Mesendoderm (in vitro differentiated cells): ENCODE data around the gene GNAL.

ENCODE experiments used
- DNase-seq: peaks from one replicate; pipeline ENCODE4 v3.0.0; 2013
- H2AK5ac ChIP-seq: 2 replicates; pipeline ENCODE4 v1.6.1; 2013; ENCODE audit warnings: low read length, inconsistent platforms
- H2BK120ac ChIP-seq: 2 replicates; pipeline ENCODE4 v1.6.1; 2013; ENCODE audit warnings: low read depth, mild to moderate bottlenecking, low read length, moderate library complexity, mixed read lengths
- H2BK15ac ChIP-seq: replicated peaks from 2 replicates; pipeline ENCODE4 v1.6.1; 2013; ENCODE audit warnings: low read depth, mild to moderate bottlenecking, moderate library complexity
- H2BK5ac ChIP-seq: 2 replicates; pipeline ENCODE4 v1.6.1; 2013; ENCODE audit warnings: low read length, inconsistent platforms
- H3K18ac ChIP-seq: 2 replicates; pipeline ENCODE4 v1.6.1; 2013; ENCODE audit warnings: mild to moderate bottlenecking, low read length, mixed read lengths
- H3K23ac ChIP-seq: one replicate; pipeline ENCODE4 v1.6.1; 2013; ENCODE audit warnings: low read length
- H3K27ac ChIP-seq: 2 replicates; pipeline ENCODE4 v1.5.1; 2013; ENCODE audit warnings: low read depth, mild to moderate bottlenecking, inconsistent platforms, low read length, moderate library complexity
- H3K27me3 ChIP-seq: 2 replicates; pipeline ENCODE4 v1.6.1; 2013; ENCODE audit warnings: low read length, control low read depth, mild to moderate bottlenecking, inconsistent platforms; ENCODE audit not compliant: insufficient read depth, poor library complexity
- H3K36me3 ChIP-seq: 2 replicates; pipeline ENCODE4 v1.6.1; 2013; ENCODE audit warnings: low read length, inconsistent platforms; ENCODE audit not compliant: control insufficient read depth, insufficient read depth
- H3K4ac ChIP-seq: one replicate; pipeline ENCODE4 v1.6.1; 2013; ENCODE audit warnings: low read depth, mild to moderate bottlenecking, low read length, moderate library complexity
- H3K4me1 ChIP-seq: 2 replicates; pipeline ENCODE4 v1.6.1; 2013; ENCODE audit warnings: low read depth, low read length, inconsistent platforms; ENCODE audit not compliant: control insufficient read depth
- H3K4me2 ChIP-seq: 2 replicates; pipeline ENCODE4 v1.6.1; 2013; ENCODE audit warnings: low read length
- H3K4me3 ChIP-seq: 2 replicates; pipeline ENCODE4 v1.5.1; 2013; ENCODE audit warnings: mild to moderate bottlenecking, low read length
- H3K56ac ChIP-seq: one replicate; pipeline ENCODE4 v1.6.1; 2013; ENCODE audit warnings: low read length
- H3K79me1 ChIP-seq: 2 replicates; pipeline ENCODE4 v1.6.1; 2013; ENCODE audit warnings: low read length, inconsistent platforms
- H3K79me2 ChIP-seq: 2 replicates; pipeline ENCODE4 v1.6.1; 2013; ENCODE audit warnings: mild to moderate bottlenecking, low read length; ENCODE audit not compliant: control insufficient read depth, insufficient read depth
- H3K9ac ChIP-seq: 2 replicates; pipeline ENCODE4 v1.6.1; 2013; ENCODE audit warnings: low read length, inconsistent platforms
- H4K5ac ChIP-seq: one replicate; pipeline ENCODE4 v1.6.1; 2013; ENCODE audit warnings: low read length
- H4K8ac ChIP-seq: one replicate; pipeline ENCODE4 v1.6.1; 2013; ENCODE audit warnings: low read depth, mild to moderate bottlenecking, control low read depth, low read length, moderate library complexity
- WGBS: extraction: QIAGEN DNeasy Blood & Tissue Kit; methylation state at CpG from one replicate; pipeline ENCODE4 v1.1.7; 2013; ENCODE audit warnings: low lambda C conversion rate, missing lambda C conversion rate; ENCODE audit not compliant: insufficient coverage; ENCODE audit errors: extremely low coverage; 5-methylcytosine and 5-hydroxymethylcytosine counted together

Gene GNAL

DNA sequence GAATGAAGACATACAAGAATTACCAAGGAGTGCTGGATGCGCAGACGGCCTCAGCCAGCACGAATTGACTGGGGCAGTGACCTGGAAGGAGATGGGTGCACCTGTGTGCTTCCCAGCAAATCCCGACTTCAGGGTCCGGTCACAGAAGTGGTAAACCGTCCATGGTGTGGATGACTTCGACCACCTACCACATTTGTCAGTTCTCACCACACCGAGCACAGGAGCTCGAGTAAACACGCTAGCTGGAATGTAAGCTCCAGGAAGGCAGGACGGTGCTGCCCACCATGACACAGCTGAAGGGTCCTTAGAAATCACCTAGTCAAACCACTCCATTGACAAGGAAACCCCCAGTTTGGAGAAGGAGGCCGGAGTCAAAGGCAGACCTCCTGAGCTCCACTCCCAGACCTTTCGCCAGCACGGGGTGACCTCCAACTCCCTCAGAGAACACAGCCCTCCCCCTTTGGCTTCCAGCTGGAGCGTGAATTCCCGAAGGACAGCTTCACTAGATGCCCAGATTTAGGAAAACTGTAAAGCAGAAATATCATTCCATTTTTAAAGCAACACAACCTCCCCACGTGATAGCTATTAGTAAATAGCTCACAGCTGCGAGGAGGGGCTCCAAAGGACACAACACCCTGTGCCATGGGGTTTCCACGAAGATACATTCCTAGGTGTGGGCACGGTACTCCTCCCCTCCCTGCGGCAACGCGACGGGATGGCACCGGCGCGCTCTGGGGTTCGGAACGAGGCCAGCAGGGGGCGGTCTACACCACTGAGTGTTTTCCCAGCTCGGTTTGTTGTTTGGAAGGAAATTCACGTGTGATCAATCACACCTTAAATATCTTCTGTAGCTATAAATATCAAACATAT, 34.1 kb upstream of the GNAL start:
- Histone ChIP-seq H3K79me2 (no peaks in the 10 kb centered on the region), H3K4me1 (no peaks in the 10 kb centered on the region), H4K8ac (no peak overlapping the region), H3K27ac (no peak overlapping the region), H3K4ac (no peak overlapping the region), H3K79me1 (no peaks in the 10 kb centered on the region), H3K56ac (peak overlapping the region; percentile 61), H4K5ac (no peak overlapping the region), H2BK5ac (no peak overlapping the region), H3K27me3 (no peaks in the 10 kb centered on the region), H3K18ac (no peak overlapping the region), H3K4me2 (no peak overlapping the region), H3K23ac (no peak overlapping the region), H2BK15ac (no peak overlapping the region), H3K4me3 (no peak overlapping the region), H3K9ac (peak overlapping the region; percentile 9), H3K36me3 (no peaks in the 10 kb centered on the region), H2BK120ac (no peak overlapping the region), H2AK5ac (no peak overlapping the region)
- WGBS, result no CpG with 5 or more reads among the region's 32 CpGs
- DNase-seq, result peak; percentile 67

DNA sequence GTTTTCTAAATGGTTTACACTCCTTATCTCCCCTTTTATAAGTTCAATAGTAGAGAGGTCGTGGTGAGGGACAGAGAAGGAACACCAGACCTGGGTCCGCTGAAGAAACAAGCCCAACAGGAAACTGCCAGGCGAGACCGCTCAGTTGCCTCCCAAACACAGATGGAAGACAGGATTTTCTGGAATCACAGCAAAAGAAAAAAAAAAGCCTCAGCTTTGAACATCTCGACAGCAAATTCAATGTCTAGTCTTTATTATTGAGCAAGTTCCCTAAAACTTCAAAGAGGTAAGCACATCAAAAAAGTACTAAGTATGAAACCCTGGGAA, 33.5 kb upstream of the GNAL start:
- Histone ChIP-seq H3K4me2 (no peak overlapping the region), H2AK5ac (no peak overlapping the region), H3K18ac (no peak overlapping the region), H3K56ac (peak overlapping the region; percentile 61), H3K27ac (no peak overlapping the region), H3K27me3 (no peaks in the 10 kb centered on the region), H2BK5ac (no peak overlapping the region), H2BK15ac (no peak overlapping the region), H2BK120ac (no peak overlapping the region), H4K8ac (no peak overlapping the region), H4K5ac (no peak overlapping the region), H3K79me2 (no peaks in the 10 kb centered on the region), H3K79me1 (no peaks in the 10 kb centered on the region), H3K23ac (no peak overlapping the region), H3K9ac (no peak overlapping the region), H3K36me3 (no peaks in the 10 kb centered on the region), H3K4ac (no peak overlapping the region), H3K4me3 (no peak overlapping the region), H3K4me1 (no peaks in the 10 kb centered on the region)
- no peak for DNase-seq
- no CpG with 5 or more reads among the region's 5 CpGs for WGBS

DNA sequence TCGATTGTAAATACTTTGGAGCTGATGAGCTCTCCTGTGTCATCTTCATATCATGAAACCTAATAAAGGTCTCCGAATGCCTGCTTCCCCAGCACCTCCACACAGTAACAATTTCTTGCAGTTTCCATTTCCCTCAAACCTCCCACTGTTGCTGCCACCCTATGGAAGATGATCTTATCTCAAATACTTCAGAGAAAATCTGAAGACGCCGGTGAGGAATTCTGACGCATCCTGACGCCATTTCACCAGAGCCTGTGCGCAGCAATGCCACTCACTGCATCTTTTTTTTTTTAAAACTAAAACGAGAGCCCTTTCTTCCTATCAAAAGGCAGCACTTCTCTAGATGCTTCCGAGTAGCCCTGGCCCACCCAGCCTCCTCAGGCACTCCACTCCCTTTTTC, 31.9 kb upstream of the GNAL start:
- no peaks in the 10 kb centered on the region for H3K79me1 ChIP-seq
- no peaks in the 10 kb centered on the region for H3K36me3 ChIP-seq
- no peaks in the 10 kb centered on the region for H3K4me1 ChIP-seq
- H3K18ac ChIP-seq, result no peak overlapping the region
- H2BK120ac ChIP-seq, result no peak overlapping the region
- H4K5ac ChIP-seq, result no peak overlapping the region
- H3K4ac ChIP-seq, result no peak overlapping the region
- H2BK5ac ChIP-seq, result no peak overlapping the region
- H2BK15ac ChIP-seq, result no peak overlapping the region
- no peak overlapping the region for H3K27ac ChIP-seq
- H3K27me3 ChIP-seq, result no peaks in the 10 kb centered on the region
- no peaks in the 10 kb centered on the region for H3K79me2 ChIP-seq
- H2AK5ac ChIP-seq, result no peak overlapping the region
- WGBS, result no CpG with 5 or more reads among the region's 9 CpGs
- H3K56ac ChIP-seq, result no peak overlapping the region
- no peak overlapping the region for H4K8ac ChIP-seq
- H3K4me2 ChIP-seq, result no peak overlapping the region
- no peak for DNase-seq
- no peak overlapping the region for H3K9ac ChIP-seq
- H3K23ac ChIP-seq, result no peak overlapping the region
- H3K4me3 ChIP-seq, result no peak overlapping the region

DNA sequence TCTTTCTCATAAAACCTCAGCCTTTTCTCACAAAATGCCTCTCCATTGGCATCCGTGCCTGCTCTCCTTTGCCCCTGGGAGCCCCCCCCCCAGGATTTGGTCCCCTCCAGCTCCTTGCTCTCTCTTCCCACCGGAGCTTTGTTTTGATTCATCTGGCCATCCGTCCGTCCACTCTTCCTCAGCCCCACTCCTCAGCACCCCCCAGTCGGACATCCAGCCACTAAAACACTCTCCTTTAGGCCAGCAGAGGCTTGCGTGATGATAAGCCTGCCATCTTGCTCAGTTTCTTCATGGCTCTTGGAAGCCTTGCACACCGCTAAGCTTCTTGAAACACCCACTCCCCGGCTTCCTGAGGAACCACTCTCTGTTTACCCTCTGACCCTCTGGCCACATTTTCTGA, 31.5 kb upstream of the GNAL start:
- H3K9ac ChIP-seq, result no peak overlapping the region
- H2AK5ac ChIP-seq, result no peak overlapping the region
- H3K4me1 ChIP-seq, result no peaks in the 10 kb centered on the region
- H3K4me2 ChIP-seq, result no peak overlapping the region
- DNase-seq, result no peak
- H3K79me1 ChIP-seq, result no peaks in the 10 kb centered on the region
- WGBS, result no CpG with 5 or more reads among the region's 8 CpGs
- H2BK15ac ChIP-seq, result no peak overlapping the region
- H3K79me2 ChIP-seq, result no peaks in the 10 kb centered on the region
- no peaks in the 10 kb centered on the region for H3K36me3 ChIP-seq
- H3K4me3 ChIP-seq, result no peak overlapping the region
- H3K4ac ChIP-seq, result no peak overlapping the region
- H3K27me3 ChIP-seq, result no peaks in the 10 kb centered on the region
- no peak overlapping the region for H2BK5ac ChIP-seq
- H4K8ac ChIP-seq, result no peak overlapping the region
- no peak overlapping the region for H3K56ac ChIP-seq
- H3K18ac ChIP-seq, result no peak overlapping the region
- no peak overlapping the region for H3K23ac ChIP-seq
- H4K5ac ChIP-seq, result no peak overlapping the region
- no peak overlapping the region for H3K27ac ChIP-seq
- H2BK120ac ChIP-seq, result no peak overlapping the region

DNA sequence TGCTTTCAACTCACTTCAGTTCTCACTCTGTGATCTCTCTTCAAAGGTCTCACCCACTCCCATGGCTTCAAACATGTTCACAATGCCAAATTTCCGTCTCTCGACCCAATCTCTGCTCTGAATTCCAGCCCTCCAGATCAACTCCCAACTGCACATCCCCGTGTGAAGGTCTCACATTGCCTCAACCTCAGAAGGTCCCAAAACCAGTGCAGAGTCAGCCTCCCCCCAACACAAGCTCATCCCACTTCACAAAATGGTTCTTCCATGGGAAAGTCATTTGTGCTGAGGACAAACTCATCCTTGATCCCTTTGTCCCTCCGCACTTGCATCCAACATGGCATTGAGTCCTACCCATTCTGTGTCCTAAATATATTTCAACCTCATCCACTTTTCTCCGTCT, 31.0 kb upstream of the GNAL start:
- Histone ChIP-seq H3K27ac (no peak overlapping the region), H2BK5ac (no peak overlapping the region), H4K8ac (no peak overlapping the region), H3K4me1 (no peaks in the 10 kb centered on the region), H3K4me2 (no peak overlapping the region), H3K18ac (no peak overlapping the region), H3K4ac (no peak overlapping the region), H3K36me3 (no peaks in the 10 kb centered on the region), H3K23ac (no peak overlapping the region), H4K5ac (no peak overlapping the region), H2AK5ac (peak overlapping the region; percentile 11), H3K9ac (no peak overlapping the region), H2BK15ac (no peak overlapping the region), H3K56ac (no peak overlapping the region), H3K4me3 (no peak overlapping the region), H3K79me1 (no peaks in the 10 kb centered on the region), H3K27me3 (no peaks in the 10 kb centered on the region), H3K79me2 (no peaks in the 10 kb centered on the region), H2BK120ac (no peak overlapping the region)
- WGBS, result no CpG with 5 or more reads among the region's 5 CpGs
- no peak for DNase-seq

DNA sequence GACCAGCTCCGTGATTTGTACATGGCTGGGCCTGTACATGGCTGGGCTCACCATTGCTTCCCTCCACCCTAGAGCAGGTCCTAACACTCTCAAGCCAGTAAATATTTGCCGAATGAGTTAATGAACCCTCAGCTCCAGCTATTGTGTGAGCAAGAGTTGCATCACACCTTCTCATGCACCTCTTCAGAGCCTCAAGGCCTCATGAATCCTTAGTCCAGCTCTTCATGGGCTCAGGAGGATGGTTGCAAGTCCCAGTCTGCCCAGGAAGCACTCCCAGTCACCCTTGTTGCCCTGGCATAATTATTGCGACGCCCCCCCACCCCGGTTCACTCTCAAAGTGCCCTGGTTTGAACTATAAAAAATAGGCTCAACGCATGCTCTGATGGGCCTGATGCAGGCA, 30.1 kb upstream of the GNAL start:
- peak; percentile 25 for DNase-seq
- WGBS, result no CpG with 5 or more reads among the region's 6 CpGs

More for the DNA sequence above, 30.1 kb upstream of the GNAL start:
- Histone ChIP-seq H3K27ac (no peak overlapping the region), H2AK5ac (no peak overlapping the region), H2BK15ac (no peak overlapping the region), H3K79me2 (no peaks in the 10 kb centered on the region), H3K4me2 (no peak overlapping the region), H4K5ac (no peak overlapping the region), H3K56ac (no peak overlapping the region), H3K9ac (no peak overlapping the region), H3K4me3 (no peak overlapping the region), H3K36me3 (no peaks in the 10 kb centered on the region), H3K4me1 (no peaks in the 10 kb centered on the region), H2BK120ac (no peak overlapping the region), H3K79me1 (no peaks in the 10 kb centered on the region), H3K18ac (no peak overlapping the region), H3K4ac (no peak overlapping the region), H3K23ac (no peak overlapping the region), H3K27me3 (no peaks in the 10 kb centered on the region), H4K8ac (no peak overlapping the region), H2BK5ac (no peak overlapping the region)
